Measurements from ENCODE around the gene SUN5. TPM values are rescaled to one million over a fixed set of nuclear protein-coding genes. Genes with fewer than 3 reads are reported as not detected.

Gene SUN5
- total and polyA plus RNA-seq, 2 of the 8 experiments (the other 6 are each of a cell fraction or from before 2014, with no cell fraction given) = not detected

DNA sequence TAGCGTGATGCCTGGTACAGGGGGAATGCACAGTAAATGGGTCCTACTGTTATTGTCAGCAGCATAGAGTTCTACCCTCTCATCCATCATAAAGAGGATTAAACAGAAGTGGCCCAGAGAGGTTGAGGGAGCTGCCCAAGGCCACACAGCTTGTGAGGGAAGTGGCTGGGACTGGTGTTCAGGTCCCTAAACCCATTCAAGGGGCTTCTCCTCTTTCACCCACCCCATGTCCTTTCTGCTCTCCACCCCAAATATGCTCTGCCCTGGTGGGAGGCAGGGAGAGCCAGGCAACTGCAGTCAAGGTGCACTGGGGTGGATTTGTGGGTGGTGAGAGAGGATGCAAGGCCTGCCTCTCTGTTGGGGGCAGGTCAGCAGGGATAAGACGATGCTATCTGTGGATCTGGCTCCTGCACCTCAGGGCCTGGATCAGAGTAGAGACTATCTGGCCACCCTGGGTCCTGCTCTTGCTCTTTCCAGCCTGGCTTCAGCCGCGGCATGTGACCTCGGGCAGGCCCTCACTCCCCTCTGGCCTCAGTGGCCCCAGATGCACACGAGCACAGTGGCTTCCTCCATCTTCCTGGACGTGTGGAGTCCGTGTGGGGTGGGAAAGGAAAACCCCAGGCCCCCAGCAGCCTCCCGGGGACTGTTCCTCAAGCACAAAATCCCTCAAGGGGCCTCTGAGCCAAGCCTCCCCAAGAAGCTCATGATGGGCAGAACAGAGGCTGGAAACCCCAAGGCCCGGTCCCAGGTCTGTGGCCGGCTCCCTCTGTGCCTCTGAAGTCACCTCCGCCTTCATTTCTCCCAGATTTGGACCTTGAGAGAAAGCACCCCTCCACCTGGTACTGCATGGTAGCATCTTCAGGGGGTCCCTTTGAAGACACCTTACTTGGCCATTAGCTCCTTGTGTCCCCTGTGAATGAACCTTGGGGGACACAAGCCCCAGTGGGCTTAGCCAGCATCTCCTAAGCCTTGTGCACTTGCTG, 23.8 kb upstream of the SUN5 start (continued):
- TF ChIP-seq, protein P1, sequence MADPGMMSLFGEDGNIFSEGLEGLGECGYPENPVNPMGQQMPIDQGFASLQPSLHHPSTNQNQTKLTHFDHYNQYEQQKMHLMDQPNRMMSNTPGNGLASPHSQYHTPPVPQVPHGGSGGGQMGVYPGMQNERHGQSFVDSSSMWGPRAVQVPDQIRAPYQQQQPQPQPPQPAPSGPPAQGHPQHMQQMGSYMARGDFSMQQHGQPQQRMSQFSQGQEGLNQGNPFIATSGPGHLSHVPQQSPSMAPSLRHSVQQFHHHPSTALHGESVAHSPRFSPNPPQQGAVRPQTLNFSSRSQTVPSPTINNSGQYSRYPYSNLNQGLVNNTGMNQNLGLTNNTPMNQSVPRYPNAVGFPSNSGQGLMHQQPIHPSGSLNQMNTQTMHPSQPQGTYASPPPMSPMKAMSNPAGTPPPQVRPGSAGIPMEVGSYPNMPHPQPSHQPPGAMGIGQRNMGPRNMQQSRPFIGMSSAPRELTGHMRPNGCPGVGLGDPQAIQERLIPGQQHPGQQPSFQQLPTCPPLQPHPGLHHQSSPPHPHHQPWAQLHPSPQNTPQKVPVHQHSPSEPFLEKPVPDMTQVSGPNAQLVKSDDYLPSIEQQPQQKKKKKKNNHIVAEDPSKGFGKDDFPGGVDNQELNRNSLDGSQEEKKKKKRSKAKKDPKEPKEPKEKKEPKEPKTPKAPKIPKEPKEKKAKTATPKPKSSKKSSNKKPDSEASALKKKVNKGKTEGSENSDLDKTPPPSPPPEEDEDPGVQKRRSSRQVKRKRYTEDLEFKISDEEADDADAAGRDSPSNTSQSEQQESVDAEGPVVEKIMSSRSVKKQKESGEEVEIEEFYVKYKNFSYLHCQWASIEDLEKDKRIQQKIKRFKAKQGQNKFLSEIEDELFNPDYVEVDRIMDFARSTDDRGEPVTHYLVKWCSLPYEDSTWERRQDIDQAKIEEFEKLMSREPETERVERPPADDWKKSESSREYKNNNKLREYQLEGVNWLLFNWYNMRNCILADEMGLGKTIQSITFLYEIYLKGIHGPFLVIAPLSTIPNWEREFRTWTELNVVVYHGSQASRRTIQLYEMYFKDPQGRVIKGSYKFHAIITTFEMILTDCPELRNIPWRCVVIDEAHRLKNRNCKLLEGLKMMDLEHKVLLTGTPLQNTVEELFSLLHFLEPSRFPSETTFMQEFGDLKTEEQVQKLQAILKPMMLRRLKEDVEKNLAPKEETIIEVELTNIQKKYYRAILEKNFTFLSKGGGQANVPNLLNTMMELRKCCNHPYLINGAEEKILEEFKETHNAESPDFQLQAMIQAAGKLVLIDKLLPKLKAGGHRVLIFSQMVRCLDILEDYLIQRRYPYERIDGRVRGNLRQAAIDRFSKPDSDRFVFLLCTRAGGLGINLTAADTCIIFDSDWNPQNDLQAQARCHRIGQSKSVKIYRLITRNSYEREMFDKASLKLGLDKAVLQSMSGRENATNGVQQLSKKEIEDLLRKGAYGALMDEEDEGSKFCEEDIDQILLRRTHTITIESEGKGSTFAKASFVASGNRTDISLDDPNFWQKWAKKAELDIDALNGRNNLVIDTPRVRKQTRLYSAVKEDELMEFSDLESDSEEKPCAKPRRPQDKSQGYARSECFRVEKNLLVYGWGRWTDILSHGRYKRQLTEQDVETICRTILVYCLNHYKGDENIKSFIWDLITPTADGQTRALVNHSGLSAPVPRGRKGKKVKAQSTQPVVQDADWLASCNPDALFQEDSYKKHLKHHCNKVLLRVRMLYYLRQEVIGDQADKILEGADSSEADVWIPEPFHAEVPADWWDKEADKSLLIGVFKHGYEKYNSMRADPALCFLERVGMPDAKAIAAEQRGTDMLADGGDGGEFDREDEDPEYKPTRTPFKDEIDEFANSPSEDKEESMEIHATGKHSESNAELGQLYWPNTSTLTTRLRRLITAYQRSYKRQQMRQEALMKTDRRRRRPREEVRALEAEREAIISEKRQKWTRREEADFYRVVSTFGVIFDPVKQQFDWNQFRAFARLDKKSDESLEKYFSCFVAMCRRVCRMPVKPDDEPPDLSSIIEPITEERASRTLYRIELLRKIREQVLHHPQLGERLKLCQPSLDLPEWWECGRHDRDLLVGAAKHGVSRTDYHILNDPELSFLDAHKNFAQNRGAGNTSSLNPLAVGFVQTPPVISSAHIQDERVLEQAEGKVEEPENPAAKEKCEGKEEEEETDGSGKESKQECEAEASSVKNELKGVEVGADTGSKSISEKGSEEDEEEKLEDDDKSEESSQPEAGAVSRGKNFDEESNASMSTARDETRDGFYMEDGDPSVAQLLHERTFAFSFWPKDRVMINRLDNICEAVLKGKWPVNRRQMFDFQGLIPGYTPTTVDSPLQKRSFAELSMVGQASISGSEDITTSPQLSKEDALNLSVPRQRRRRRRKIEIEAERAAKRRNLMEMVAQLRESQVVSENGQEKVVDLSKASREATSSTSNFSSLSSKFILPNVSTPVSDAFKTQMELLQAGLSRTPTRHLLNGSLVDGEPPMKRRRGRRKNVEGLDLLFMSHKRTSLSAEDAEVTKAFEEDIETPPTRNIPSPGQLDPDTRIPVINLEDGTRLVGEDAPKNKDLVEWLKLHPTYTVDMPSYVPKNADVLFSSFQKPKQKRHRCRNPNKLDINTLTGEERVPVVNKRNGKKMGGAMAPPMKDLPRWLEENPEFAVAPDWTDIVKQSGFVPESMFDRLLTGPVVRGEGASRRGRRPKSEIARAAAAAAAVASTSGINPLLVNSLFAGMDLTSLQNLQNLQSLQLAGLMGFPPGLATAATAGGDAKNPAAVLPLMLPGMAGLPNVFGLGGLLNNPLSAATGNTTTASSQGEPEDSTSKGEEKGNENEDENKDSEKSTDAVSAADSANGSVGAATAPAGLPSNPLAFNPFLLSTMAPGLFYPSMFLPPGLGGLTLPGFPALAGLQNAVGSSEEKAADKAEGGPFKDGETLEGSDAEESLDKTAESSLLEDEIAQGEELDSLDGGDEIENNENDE (IDR thresholded peaks at IDR 0.05; ENCODE audit: insufficient replicate concordance, low read length) = no peak
- TF ChIP-seq BACH1 (IDR thresholded peaks at IDR 0.05; ENCODE audit: low read length) (no peak), BRCA1 (IDR thresholded peaks at IDR 0.05; ENCODE audit: low read depth, low read length) (no peak), CREB1 (IDR thresholded peaks at IDR 0.05) (no peak), SP4 (IDR thresholded peaks at IDR 0.05; ENCODE audit: low read length) (no peak), EZH2 (IDR thresholded peaks at IDR 0.05; ENCODE audit: low read depth, low read length, severe bottlenecking) (no peak), CHD2 (IDR thresholded peaks at IDR 0.05; ENCODE audit: low read length) (no peak), YY1 (IDR thresholded peaks at IDR 0.05; ENCODE audit: low read depth, low read length) (no peak), RBBP5 (IDR thresholded peaks at IDR 0.05; ENCODE audit: borderline replicate concordance, low read depth, low read length) (no peak)
